ENCODE data around the gene PHF13. TPM values are rescaled to one million over a fixed set of nuclear protein-coding genes. Genes with fewer than 3 reads are reported as not detected.
"Not testable (repeated sequence)": the region's sequence is repeated elsewhere in the genome, so short reads cannot be mapped to it uniquely, and the experiment has no call there.

Gene PHF13
- total and polyA plus RNA-seq, 8 donors, result 11.1 to 24.8 (median 19.8) TPM

DNA sequence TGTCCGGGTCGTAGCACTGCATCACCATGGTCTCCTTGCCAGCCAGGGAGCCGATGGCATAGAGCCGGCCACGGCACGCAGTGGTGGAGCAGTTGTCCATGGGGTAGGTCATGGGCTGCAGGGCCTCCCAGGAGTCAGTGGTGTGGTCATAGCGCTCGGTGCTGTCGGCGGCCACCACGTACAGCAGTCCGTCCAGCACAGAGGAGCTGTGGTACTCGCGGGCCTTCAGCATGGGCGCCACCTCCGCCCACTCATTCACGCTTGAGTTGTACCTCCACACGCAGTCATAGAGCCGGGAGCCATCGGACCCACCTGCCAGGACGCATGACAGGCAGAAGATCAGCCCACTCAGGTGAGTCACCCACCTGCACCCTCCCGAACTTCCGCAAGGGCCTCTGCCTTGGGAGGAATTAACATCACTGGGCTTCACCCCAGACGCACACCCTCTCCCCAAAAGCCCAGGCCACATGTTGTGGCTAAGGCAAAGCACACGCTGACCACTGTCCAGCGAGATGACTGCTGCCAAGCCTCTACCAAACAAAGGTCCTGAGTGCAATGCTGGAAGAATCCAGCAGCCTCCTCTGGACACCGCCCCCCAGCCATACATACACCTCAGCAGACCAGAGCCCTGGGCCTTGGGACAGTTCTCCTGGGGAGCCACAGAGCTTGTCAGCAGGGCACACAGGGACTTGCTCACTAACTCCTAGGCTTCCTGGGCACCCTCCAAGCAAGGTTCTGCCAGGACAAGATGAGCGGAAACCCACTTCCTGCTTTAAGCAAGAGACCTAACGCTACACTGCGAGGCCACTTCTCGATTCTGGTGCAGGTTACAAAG lies 14.2 kb upstream of the PHF13 start:
- H3K27ac ChIP-seq, result peak overlapping the region in 1 of 2 donors; percentile 99
- TF ChIP-seq, protein P1, sequence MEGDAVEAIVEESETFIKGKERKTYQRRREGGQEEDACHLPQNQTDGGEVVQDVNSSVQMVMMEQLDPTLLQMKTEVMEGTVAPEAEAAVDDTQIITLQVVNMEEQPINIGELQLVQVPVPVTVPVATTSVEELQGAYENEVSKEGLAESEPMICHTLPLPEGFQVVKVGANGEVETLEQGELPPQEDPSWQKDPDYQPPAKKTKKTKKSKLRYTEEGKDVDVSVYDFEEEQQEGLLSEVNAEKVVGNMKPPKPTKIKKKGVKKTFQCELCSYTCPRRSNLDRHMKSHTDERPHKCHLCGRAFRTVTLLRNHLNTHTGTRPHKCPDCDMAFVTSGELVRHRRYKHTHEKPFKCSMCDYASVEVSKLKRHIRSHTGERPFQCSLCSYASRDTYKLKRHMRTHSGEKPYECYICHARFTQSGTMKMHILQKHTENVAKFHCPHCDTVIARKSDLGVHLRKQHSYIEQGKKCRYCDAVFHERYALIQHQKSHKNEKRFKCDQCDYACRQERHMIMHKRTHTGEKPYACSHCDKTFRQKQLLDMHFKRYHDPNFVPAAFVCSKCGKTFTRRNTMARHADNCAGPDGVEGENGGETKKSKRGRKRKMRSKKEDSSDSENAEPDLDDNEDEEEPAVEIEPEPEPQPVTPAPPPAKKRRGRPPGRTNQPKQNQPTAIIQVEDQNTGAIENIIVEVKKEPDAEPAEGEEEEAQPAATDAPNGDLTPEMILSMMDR (IDR thresholded peaks at IDR 0.05), result no peak
- H3K4me3 ChIP-seq, result peak overlapping the region in 1 of 2 donors; percentile 92
- DNase-seq (peak in 1 of 4 donors; percentile 76), ATAC-seq (no peak)
- peaks cover 18 to 74% of the 10 kb centered on the region in 2 donors for H3K4me1 ChIP-seq
- peaks cover 0 to 50% of the 10 kb centered on the region in 2 donors for H3K36me3 ChIP-seq
- intact Hi-C loops (cut with DNase I), result no loop called here
- H3K9me3 ChIP-seq, result no peaks in the 10 kb centered on the region
- no peaks in the 10 kb centered on the region for H3K27me3 ChIP-seq

DNA sequence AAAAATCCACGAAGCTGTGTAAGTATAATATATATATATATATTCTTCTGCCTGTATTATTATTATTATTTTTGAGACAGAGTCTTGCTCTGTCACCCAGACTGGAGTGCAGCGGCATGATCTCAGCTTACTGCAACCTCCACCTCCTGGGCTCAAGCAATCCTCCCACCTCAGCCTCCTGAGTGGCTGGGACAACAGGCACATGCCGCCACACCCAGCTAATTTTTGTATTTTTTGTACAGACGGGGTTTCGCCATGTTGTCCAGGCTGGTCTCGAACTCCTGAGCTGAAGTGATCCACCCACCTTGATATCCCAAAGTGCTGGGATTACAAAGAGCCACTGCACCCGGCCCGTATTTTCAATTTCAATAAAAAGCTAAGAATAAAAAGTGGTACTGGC lies 13.5 kb upstream of the PHF13 start:
- intact Hi-C loops (cut with DNase I); ATAC-seq; H3K9me3 ChIP-seq; H3K27me3 ChIP-seq; DNase-seq: not testable (repeated sequence)
- Histone ChIP-seq H3K27ac (peak overlapping the region; percentile 99), H3K4me3 (peak overlapping the region; percentile 52 to 92), H3K4me1 (peaks cover 23 to 77% of the 10 kb centered on the region in 2 donors), H3K36me3 (peaks cover 0 to 43% of the 10 kb centered on the region in 2 donors)

DNA sequence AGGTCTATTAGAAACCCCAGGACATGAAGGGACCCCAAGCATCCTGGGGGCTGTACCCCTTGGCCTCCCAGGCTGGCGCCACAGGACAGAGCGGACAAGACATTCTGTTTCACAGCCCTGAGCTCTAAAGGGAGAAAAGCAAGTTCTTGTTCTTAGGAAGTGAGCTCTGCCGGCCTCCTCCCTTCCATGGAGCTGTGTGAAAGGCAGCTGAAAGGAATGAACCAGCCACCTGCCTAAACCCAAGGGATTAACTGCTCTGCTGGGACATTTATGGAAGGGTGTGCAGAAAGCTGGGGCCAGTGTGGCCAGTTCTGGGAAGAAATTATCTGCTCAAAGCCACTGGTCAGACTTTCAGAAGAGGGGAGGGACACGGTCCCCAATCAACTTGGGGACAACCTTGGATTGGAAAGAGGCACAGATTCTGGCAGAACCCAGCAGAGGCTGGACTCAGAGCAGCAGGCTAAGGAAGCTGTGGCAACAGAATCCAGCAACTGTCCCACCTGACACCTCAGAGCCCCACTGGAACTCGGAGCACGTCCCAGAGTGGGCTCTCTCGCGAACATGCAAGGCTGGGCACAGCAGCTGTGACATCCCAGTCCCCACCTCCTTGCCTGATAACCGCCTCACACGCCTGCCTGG lies 13.0 kb upstream of the PHF13 start:
- H3K27me3 ChIP-seq, result no peaks in the 10 kb centered on the region
- TF ChIP-seq, protein P1 (IDR thresholded peaks at IDR 0.05), result no peak
- H3K27ac ChIP-seq, result peak overlapping the region; percentile 99
- no peaks in the 10 kb centered on the region for H3K9me3 ChIP-seq
- peaks cover 0 to 38% of the 10 kb centered on the region in 2 donors for H3K36me3 ChIP-seq
- intact Hi-C loops (cut with DNase I), result no loop called here
- H3K4me3 ChIP-seq, result peak overlapping the region; percentile 52 to 92
- H3K4me1 ChIP-seq, result peaks cover 23 to 76% of the 10 kb centered on the region in 2 donors
- DNase-seq, result peak in 1 of 4 donors; percentile 49
- ATAC-seq, result peak; percentile 0

DNA sequence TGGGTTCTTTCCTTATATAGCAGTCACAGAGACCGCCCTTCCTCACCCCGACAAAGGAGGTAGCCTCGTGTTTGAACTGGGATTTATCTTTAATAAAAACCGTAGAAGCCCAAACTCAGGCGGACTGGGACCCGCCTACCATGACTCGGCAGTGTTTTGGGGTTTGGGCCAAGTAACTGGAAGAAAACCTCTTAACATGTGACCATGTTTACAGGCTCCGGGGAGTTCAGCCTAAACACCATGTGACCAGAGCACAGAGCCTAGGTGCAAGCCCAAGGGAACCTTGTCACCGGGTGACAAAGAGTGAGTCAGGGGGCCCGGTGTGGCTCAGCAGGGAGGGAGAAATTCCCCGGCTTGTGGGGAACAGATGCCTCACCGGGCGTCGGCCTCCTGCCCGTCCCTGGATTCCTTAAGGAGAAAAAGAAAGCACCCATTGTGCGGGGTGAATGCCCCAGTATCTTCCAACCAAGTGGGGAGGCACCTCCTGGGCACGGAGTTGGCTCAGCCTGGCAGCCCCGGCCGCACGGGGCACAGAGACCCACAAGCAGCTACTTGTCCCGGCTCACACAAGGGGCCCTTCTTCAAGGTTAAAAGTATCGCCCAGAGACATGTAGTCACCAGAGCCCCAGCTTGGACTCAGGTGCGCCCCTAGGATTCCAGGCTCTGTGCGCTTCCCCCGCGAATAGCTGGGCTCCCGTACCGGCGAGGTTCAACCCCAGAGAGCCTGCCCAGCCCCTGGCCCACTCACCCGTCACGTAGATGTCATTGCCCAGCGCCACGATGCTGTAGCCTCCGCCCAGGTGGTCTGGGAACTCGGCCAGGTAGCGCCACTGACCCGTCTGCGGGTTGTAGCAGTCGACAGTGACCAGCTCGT lies 12.2 kb upstream of the PHF13 start:
- Histone ChIP-seq H3K36me3 (peaks cover 0 to 30% of the 10 kb centered on the region in 2 donors), H3K9me3 (no peaks in the 10 kb centered on the region), H3K4me1 (peaks cover 23 to 69% of the 10 kb centered on the region in 2 donors), H3K27ac (peak overlapping the region; percentile 99), H3K4me3 (peak overlapping the region; percentile 52 to 92), H3K27me3 (no peaks in the 10 kb centered on the region)
- ATAC-seq (peak; percentile 56), DNase-seq (peak; percentile 51 to 89 (median 84))
- intact Hi-C loops (cut with DNase I), result no loop called here
- TF ChIP-seq, protein P1 (IDR thresholded peaks at IDR 0.05), result no peak

DNA sequence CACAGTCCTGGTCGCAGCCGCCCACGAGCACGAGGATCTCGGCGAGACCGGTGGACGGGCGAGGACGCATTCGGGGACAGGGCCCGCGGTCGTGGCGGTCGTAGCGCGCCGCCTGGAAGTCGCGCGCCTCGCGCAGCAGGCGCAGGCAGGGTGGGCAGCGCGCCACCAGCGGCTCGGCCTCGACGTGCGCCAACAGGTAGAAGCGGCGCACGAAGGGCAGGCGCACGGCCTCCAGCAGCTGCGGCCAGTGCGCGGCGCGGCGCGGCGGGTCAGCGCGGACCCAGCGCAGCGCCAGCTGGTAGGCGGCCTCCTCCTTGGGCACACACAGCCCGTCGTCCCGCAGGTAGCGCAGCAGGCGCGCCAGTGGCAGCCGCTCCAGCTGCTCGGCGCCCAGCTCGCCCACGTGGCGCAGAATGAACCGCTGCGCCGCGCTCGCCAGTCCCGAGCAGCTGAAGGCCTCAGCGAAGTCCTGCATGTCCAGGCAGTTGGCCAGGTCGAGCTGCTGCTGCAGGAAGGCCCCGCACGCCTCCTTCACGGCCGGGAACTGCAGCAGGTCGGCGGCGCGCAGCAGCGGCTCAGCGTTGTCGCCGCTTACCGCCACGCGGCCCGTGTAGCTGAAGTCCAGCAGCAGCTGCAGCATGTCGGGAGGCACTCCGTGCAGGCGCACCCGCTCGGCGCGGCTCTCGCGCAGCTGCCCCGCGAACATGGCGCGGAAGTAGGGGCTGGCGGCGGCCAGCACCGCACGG lies 11.4 kb upstream of the PHF13 start:
- intact Hi-C loops (cut with DNase I), result no loop called here
- TF ChIP-seq, protein P1 (IDR thresholded peaks at IDR 0.05), result no peak
- Histone ChIP-seq H3K4me1 (peaks cover 23 to 60% of the 10 kb centered on the region in 2 donors), H3K27ac (peak overlapping the region; percentile 99), H3K36me3 (peaks cover 0 to 22% of the 10 kb centered on the region in 2 donors), H3K9me3 (no peaks in the 10 kb centered on the region), H3K4me3 (peak overlapping the region; percentile 52 to 92), H3K27me3 (no peaks in the 10 kb centered on the region)
- peak; percentile 19 for ATAC-seq
- peak in 3 of 4 donors; percentile 62 to 88 (median 87) for DNase-seq
